NT2/D1 (cell line): Measurements from ENCODE around the gene HOXC10.
A peak's percentile ranks its signal among the peaks of the same experiment; 100 is the strongest.

Experiments used
- SUZ12 ChIP-seq: IDR thresholded peaks from 2 replicates; pipeline ENCODE4 v1.6.1; 2011; ENCODE audit not compliant: insufficient read length, insufficient read depth; ENCODE audit errors: extremely low read depth
- YY1 ChIP-seq: IDR thresholded peaks from 2 replicates; pipeline ENCODE4 v1.6.1; 2011; ENCODE audit not compliant: insufficient read length, insufficient read depth

GRCh38 chr12:54033106-54033979 lies 48.4 kb downstream of the HOXC10 start:
- TF ChIP-seq SUZ12 (peak; percentile 96), YY1 (peak; percentile 12)
